ENCODE measurements around the gene GGCX. TPM values are rescaled to one million over a fixed set of nuclear protein-coding genes. Genes with fewer than 3 reads are reported as not detected.

GGCX gene
- total and polyA plus RNA-seq, 9 of the 15 experiments (the other 6 are each of a cell fraction or from before 2014, with no cell fraction given), result 14.4 to 47.1 (median 28.1) TPM

GRCh38 chr2:85584857-85585780 is 23.8 kb upstream of the GGCX start (continued):
- TF ChIP-seq ZBTB2 (IDR thresholded peaks at IDR 0.05) (peak; percentile 76; the same call in 1 of the 2 replicates), TEAD1 (CRISPR knock-in tag; IDR thresholded peaks at IDR 0.05) (peak; percentile 44 to 89; a peak in 2 of 4 replicates), WHSC1 (IDR thresholded peaks at IDR 0.05; ENCODE audit: low read length) (no peak), HNRNPL (IDR thresholded peaks at IDR 0.05; ENCODE audit: low read depth, low read length) (no peak), ZHX1 (conservative IDR thresholded peaks at IDR 0.05; ENCODE audit: low read length) (no peak), POLR3G (IDR thresholded peaks at IDR 0.05; ENCODE audit: extremely low read depth, insufficient read length, insufficient replicate concordance) (no peak), ZZZ3 (IDR thresholded peaks at IDR 0.05) (no peak), SP2 (IDR thresholded peaks at IDR 0.05; ENCODE audit: extremely low read depth, low read depth, low read length, poor library complexity, severe bottlenecking) (no peak), ZNF592 (IDR thresholded peaks at IDR 0.05) (peak; percentile 90), CHD1 (IDR thresholded peaks at IDR 0.05; ENCODE audit: low read length) (no peak), BRF1 (IDR thresholded peaks at IDR 0.05; ENCODE audit: borderline replicate concordance, extremely low read depth, insufficient read length) (no peak), BMI1 (IDR thresholded peaks at IDR 0.05; ENCODE audit: low read length) (no peak), MECOM (CRISPR knock-in tag; IDR thresholded peaks at IDR 0.05) (no peak), USF2 (CRISPR knock-in tag; IDR thresholded peaks at IDR 0.05) (no peak), MNT (conservative IDR thresholded peaks at IDR 0.05) (peak in 1 of 2 experiments; percentile 39; a peak in 1 of 4 replicates)

All from K562 (cell line).